ENCODE data around the gene NHERF2.

Gene NHERF2

DNA sequence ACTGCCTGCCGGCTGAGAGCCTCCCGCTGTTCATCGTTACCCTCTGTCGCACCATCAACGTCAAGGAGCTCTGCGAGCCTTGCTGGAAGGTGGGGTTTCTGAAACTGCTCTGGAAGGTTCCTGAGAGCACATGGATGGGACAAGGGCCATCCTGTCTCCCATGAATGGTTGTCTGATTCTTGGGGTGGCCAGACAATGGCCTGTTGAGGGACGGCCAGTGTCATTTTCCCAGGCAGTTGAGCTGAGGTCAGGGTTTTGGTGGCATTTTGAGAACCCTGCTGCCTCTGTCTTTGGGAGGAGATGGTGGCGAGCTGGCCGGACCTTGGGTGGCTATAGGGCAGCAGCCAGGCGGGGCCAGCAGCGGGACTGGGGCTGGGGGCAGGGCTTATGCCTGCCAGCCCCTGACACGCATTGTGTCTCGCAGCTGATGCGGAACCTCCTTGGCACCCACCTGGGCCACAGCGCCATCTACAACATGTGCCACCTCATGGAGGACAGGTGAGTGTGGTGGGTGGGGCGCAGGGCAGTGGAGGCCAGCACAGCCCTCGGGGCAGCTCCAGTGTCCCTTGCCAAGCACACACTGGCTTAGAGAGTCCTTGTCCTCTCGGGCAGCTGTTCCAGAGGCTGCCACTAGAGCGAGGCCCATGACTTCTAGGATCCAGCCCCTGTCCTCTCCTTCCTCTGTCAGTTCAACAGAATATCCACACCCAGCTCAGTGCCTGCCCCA lies 30.1 kb downstream of the NHERF2 start:
- Mint-ChIP-seq H3K27me3 (ENCODE audit: low read depth) (peaks cover 4% of the 10 kb centered on the region), H3K4me3 (no peak overlapping the region), H3K36me3 (ENCODE audit: low read depth) (peaks cover 18% of the 10 kb centered on the region), H3K27ac (peak overlapping the region in 2 of 3 experiments; percentile 28 to 41), H3K9me3 (no peaks in the 10 kb centered on the region), H3K4me1 (no peaks in the 10 kb centered on the region)
- TF ChIP-seq, protein P1, sequence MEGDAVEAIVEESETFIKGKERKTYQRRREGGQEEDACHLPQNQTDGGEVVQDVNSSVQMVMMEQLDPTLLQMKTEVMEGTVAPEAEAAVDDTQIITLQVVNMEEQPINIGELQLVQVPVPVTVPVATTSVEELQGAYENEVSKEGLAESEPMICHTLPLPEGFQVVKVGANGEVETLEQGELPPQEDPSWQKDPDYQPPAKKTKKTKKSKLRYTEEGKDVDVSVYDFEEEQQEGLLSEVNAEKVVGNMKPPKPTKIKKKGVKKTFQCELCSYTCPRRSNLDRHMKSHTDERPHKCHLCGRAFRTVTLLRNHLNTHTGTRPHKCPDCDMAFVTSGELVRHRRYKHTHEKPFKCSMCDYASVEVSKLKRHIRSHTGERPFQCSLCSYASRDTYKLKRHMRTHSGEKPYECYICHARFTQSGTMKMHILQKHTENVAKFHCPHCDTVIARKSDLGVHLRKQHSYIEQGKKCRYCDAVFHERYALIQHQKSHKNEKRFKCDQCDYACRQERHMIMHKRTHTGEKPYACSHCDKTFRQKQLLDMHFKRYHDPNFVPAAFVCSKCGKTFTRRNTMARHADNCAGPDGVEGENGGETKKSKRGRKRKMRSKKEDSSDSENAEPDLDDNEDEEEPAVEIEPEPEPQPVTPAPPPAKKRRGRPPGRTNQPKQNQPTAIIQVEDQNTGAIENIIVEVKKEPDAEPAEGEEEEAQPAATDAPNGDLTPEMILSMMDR (IDR thresholded peaks at IDR 0.05; ENCODE audit: unreplicated experiment in 3 of 3) = peak; percentile 31 to 50 (median 42)

DNA sequence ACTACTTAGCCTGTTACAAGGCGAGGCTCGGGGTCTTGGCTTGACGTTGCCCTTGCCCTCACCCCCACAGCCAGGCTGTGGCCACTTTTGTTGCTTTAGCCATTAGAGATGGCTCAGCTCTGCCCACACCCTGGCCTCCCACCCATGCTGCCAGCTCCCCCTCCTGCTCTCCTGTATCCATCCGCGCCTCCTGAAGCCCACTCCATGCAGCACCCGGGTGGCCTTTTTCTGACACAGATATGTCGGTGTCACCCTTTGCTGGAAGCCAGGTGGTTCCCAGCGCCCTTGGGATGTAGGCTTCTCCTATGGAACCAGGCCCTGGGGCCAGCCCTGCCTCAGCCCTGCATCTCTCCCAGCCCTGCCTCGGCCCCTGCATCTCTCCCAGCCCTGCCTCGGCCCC lies 30.7 kb downstream of the NHERF2 start:
- Mint-ChIP-seq H3K4me1 (no peaks in the 10 kb centered on the region), H3K27ac (peak overlapping the region in 2 of 3 experiments; percentile 28 to 41), H3K27me3 (ENCODE audit: low read depth) (peaks cover 4% of the 10 kb centered on the region), H3K4me3 (no peak overlapping the region), H3K9me3 (no peaks in the 10 kb centered on the region), H3K36me3 (ENCODE audit: low read depth) (peaks cover 16% of the 10 kb centered on the region)
- TF ChIP-seq, protein P1 (IDR thresholded peaks at IDR 0.05; ENCODE audit: unreplicated experiment in 3 of 3) = no peak

DNA sequence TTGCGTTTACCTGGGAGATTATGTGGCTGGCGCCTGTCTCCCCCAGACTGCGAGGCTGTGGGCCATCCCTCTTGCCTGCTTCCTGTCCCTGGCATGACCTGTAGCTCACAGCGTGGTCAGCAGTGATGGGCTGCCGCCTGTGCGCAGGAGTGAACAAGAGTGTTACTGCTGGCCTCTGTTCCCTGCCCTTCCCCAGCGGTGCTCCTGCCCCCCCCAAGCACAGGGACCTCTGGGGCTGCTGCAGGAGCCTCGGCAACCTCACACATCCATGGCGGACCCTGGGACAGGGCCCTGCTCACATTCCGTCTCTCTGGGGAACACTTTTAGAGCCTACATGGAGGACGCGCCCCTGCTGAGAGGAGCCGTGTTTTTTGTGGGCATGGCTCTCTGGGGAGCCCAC lies 31.7 kb downstream of the NHERF2 start:
- TF ChIP-seq, protein P1 (IDR thresholded peaks at IDR 0.05; ENCODE audit: unreplicated experiment in 3 of 3) = no peak
- Mint-ChIP-seq H3K4me3 (no peak overlapping the region), H3K27ac (peak overlapping the region; percentile 15 to 64 (median 48)), H3K4me1 (no peaks in the 10 kb centered on the region), H3K9me3 (no peaks in the 10 kb centered on the region), H3K27me3 (ENCODE audit: low read depth) (peaks cover 4% of the 10 kb centered on the region), H3K36me3 (ENCODE audit: low read depth) (peaks cover 11% of the 10 kb centered on the region)

DNA sequence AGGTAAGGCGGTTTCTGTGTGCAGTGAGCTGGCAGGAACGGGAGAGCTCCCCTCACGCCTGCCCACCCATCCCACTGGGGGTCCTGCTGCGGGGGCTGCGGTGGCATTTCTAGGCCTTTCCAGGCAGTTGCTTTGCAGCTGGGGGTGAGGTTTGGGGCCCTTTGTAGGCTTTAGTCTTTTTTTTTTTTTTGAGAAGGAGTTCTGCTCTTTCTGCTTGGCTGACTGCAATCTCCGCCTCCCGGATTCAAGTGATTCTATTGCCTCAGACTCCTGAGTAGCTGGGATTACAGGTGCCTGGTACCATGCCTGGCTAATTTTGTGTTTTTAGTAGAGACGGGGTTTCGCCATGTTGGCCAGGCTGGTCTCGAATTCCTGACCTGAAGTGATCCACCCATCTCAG lies 32.2 kb downstream of the NHERF2 start:
- Mint-ChIP-seq H3K9me3 (no peaks in the 10 kb centered on the region), H3K27me3 (ENCODE audit: low read depth) (peaks cover 4% of the 10 kb centered on the region), H3K4me1 (no peaks in the 10 kb centered on the region), H3K4me3 (no peak overlapping the region), H3K27ac (peak overlapping the region in 2 of 3 experiments; percentile 48 to 64), H3K36me3 (ENCODE audit: low read depth) (peaks cover 12% of the 10 kb centered on the region)
- TF ChIP-seq, protein P1 (IDR thresholded peaks at IDR 0.05; ENCODE audit: unreplicated experiment in 3 of 3) = no peak

DNA sequence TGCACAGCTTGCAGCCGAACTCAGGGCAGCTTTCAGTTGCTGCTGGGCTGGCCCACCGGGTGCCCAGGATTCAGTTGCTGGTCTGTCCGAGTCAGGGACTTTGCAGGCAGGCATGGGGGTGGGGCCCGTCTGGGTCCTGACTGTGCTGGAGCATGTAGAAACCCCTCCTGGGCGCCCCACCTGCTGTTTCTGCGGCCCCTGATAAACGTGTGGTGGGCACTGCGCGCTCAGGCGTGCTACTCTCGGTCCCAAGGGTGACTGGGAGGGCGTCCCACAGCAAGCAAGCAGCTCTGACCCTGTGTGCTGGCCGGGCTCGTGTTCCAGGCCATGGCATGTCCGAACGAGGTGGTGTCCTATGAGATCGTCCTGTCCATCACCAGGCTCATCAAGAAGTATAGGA lies 33.6 kb downstream of the NHERF2 start:
- H3K4me3 Mint-ChIP-seq = no peak overlapping the region
- peaks cover 4% of the 10 kb centered on the region for H3K27me3 Mint-ChIP-seq (ENCODE audit: low read depth)
- no peaks in the 10 kb centered on the region for H3K4me1 Mint-ChIP-seq
- H3K9me3 Mint-ChIP-seq = no peaks in the 10 kb centered on the region
- TF ChIP-seq, protein P1 (IDR thresholded peaks at IDR 0.05; ENCODE audit: unreplicated experiment in 3 of 3) = no peak
- H3K36me3 Mint-ChIP-seq (ENCODE audit: low read depth) = peaks cover 12% of the 10 kb centered on the region
- no peak overlapping the region for H3K27ac Mint-ChIP-seq

DNA sequence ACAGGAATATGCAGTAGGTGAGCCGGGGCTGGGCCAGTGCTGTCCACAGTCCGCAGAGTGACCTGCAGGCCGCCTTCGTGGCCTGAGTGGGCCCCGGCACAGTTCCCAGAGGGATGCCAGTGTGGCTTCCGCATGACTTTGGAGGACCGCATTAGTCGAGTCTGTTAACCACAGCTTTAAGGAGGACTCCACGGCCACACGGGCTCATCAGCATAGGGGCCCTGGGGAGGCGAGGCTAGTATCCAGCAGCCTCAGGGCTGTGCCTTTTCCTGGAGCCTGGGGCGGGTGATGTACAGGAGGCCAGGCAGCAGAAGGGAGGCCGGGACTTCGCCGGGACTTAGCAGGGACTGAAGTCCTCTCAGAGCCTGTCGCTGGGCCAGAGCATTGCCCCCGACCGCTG lies 34.3 kb downstream of the NHERF2 start:
- peaks cover 4% of the 10 kb centered on the region for H3K27me3 Mint-ChIP-seq (ENCODE audit: low read depth)
- H3K27ac Mint-ChIP-seq = no peak overlapping the region
- no peaks in the 10 kb centered on the region for H3K4me1 Mint-ChIP-seq
- TF ChIP-seq, protein P1 (IDR thresholded peaks at IDR 0.05; ENCODE audit: unreplicated experiment in 3 of 3) = no peak
- no peak overlapping the region for H3K4me3 Mint-ChIP-seq
- H3K36me3 Mint-ChIP-seq (ENCODE audit: low read depth) = peaks cover 17% of the 10 kb centered on the region
- H3K9me3 Mint-ChIP-seq = no peaks in the 10 kb centered on the region
